Tibial nerve (tissue), 4 donors: ENCODE measurements around the gene AP1B1. TPM values are rescaled to one million over a fixed set of nuclear protein-coding genes. Genes with fewer than 3 reads are reported as not detected.
A peak's percentile ranks its signal among the peaks of the same experiment; 100 is the strongest.

Experiments
- DNase-seq, 2 donors: peaks; one replicate each; pipeline ENCODE4 v3.0.0-alpha.2; 2019; ENCODE audit warnings: low spot score in 2 of 2
- H3K27ac ChIP-seq, 4 donors: fragments of 200-600 bp; sonication (generic) in 3 of 4; one replicate each; pipeline ENCODE4 v1.5.1; 2017 to 2019; ENCODE audit warnings: mild to moderate bottlenecking in 1 of 4
- H3K27me3 ChIP-seq, 2 donors: fragments of 200-600 bp; sonication (generic) in 1 of 2; one replicate each; pipeline versions ENCODE4 v1.5.1 to v1.6.0; 2017 to 2019
- H3K36me3 ChIP-seq, 3 donors: fragments of 200-600 bp; sonication (generic); one replicate each; pipeline ENCODE4 v1.5.1; 2018 to 2019
- H3K4me1 ChIP-seq, 4 donors: fragments of 200-600 bp; sonication (generic) in 3 of 4; one replicate each; pipeline ENCODE4 v1.5.1; 2017 to 2019
- H3K4me3 ChIP-seq, 4 donors: fragments of 200-600 bp; sonication (generic) in 3 of 4; one replicate each; pipeline ENCODE4 v1.5.1; 2017 to 2019; ENCODE audit warnings: mild to moderate bottlenecking in 1 of 4, moderate library complexity in 1 of 4
- H3K9me3 ChIP-seq, 4 donors: fragments of 200-600 bp; sonication (generic) in 3 of 4; one replicate each; pipeline ENCODE4 v1.5.1; 2017 to 2019
- CTCF ChIP-seq, 5 experiments: fragments of 200-600 bp in 3 of 5; fragments of 450-650 bp in 2 of 5; sonication (generic) in 3 of 5; IDR thresholded peaks; one replicate each; pipeline ENCODE4 v1.5.1; 2016 to 2019; ENCODE audit warnings: antibody characterized with exemption in 5 of 5, mild to moderate bottlenecking in 3 of 5, moderate library complexity in 2 of 5
- EP300 ChIP-seq, 2 donors: sonication (generic); formaldehyde crosslinking; IDR thresholded peaks; one replicate each; pipeline ENCODE4 v1.6.1; 2017; ENCODE audit warnings: antibody characterized with exemption in 2 of 2, mild to moderate bottlenecking in 1 of 2
- POLR2A ChIP-seq, 2 donors: fragments of 450-650 bp; IDR thresholded peaks; one replicate each; pipeline ENCODE4 v1.6.1; 2017; ENCODE audit warnings: antibody characterized with exemption in 2 of 2, mild to moderate bottlenecking in 2 of 2, moderate library complexity in 2 of 2
- WGBS, 2 donors: methylation state at CpG; one replicate each; pipeline ENCODE4 v1.1.5; 2018; 5-methylcytosine and 5-hydroxymethylcytosine counted together
- total RNA-seq, 4 donors: library from RNA; depleted of rRNA; stranded (reverse); fragments of >200 nt; gene quantifications; one replicate each; pipeline ENCODE4 v1.1.0, GENCODE V29; 2016

Gene AP1B1
- total RNA-seq, 4 donors from 2014 or later, result 51.3 to 93.3 (median 60.1) TPM

- DNase-seq, result peak in 1 of 2 donors; percentile 70
- H3K27ac ChIP-seq, result no peak overlapping the region
- no peaks in the 10 kb centered on the region for H3K4me1 ChIP-seq
- H3K4me3 ChIP-seq, result no peak overlapping the region
- TF ChIP-seq CTCF (IDR thresholded peaks at IDR 0.05), result peak; percentile 65 to 79 (median 70)
- no peak for TF ChIP-seq EP300 (IDR thresholded peaks at IDR 0.05)
- WGBS, 2 donors, result 7 to 10% methylated on average over 10 of the region's 10 CpGs
- no peaks in the 10 kb centered on the region for H3K9me3 ChIP-seq
- no peaks in the 10 kb centered on the region for H3K27me3 ChIP-seq
- no peaks in the 10 kb centered on the region for H3K36me3 ChIP-seq
Observed at GRCh38 chr22:29394931-29395581, 6.7 kb upstream of the AP1B1 start.

- H3K27ac ChIP-seq, result no peak overlapping the region
- DNase-seq, result no peak
- no peak overlapping the region for H3K4me3 ChIP-seq
- no peaks in the 10 kb centered on the region for H3K27me3 ChIP-seq
- WGBS, 2 donors, result 75 to 85% methylated on average over 2 of the region's 2 CpGs
- H3K9me3 ChIP-seq, result no peaks in the 10 kb centered on the region
- peaks cover 0 to 9% (median 7%) of the 10 kb centered on the region in 4 donors for H3K4me1 ChIP-seq
- H3K36me3 ChIP-seq, result no peaks in the 10 kb centered on the region
- no peak for TF ChIP-seq EP300 (IDR thresholded peaks at IDR 0.05)
- TF ChIP-seq POLR2A (IDR thresholded peaks at IDR 0.05), result no peak
- no peak for TF ChIP-seq CTCF (IDR thresholded peaks at IDR 0.05)
Observed at GRCh38 chr22:29393019-29393608, 4.7 kb upstream of the AP1B1 start.

DNA sequence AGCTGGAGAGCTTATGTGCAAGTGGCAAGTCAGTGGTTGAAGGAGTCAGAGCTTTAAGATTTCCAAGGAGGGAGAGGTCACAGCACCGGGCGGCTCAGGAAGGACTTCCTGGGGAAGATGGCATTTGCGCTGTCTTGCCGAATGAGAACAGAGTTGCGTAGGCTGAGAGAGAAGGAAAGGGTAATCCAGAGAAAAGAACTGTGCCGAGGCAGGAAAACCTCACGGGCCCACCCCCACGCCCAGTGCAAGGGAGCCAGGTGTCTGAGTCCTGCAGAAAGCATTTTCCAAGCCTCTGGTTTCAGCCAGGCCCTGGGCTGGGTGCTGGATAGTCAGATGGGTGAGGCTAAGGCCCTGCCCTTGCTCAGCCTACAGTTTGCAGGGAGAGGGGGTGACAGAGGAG, 3.2 kb upstream of the AP1B1 start:
- TF ChIP-seq CTCF (IDR thresholded peaks at IDR 0.05) (no peak), POLR2A (IDR thresholded peaks at IDR 0.05) (no peak), EP300 (IDR thresholded peaks at IDR 0.05) (no peak)
- no peak overlapping the region for H3K4me3 ChIP-seq
- H3K4me1 ChIP-seq, result peaks cover 0 to 22% (median 19%) of the 10 kb centered on the region in 4 donors
- DNase-seq, result no peak
- no peak overlapping the region for H3K27ac ChIP-seq
- H3K9me3 ChIP-seq, result no peaks in the 10 kb centered on the region
- H3K36me3 ChIP-seq, result no peaks in the 10 kb centered on the region
- no peaks in the 10 kb centered on the region for H3K27me3 ChIP-seq
- 63 to 70% methylated on average over 8 of the region's 8 CpGs for WGBS, 2 donors

- no peak overlapping the region for H3K4me3 ChIP-seq
- peaks cover 0 to 33% (median 23%) of the 10 kb centered on the region in 4 donors for H3K4me1 ChIP-seq
- TF ChIP-seq CTCF (IDR thresholded peaks at IDR 0.05), result no peak
- no peak for TF ChIP-seq POLR2A (IDR thresholded peaks at IDR 0.05)
- no peak for TF ChIP-seq EP300 (IDR thresholded peaks at IDR 0.05)
- H3K36me3 ChIP-seq, result peaks cover 0 to 3% (median 0%) of the 10 kb centered on the region in 3 donors
- H3K27ac ChIP-seq, result no peak overlapping the region
- H3K27me3 ChIP-seq, result no peaks in the 10 kb centered on the region
- no peaks in the 10 kb centered on the region for H3K9me3 ChIP-seq
- DNase-seq, result no peak
- 94 to 95% methylated on average over 6 of the region's 6 CpGs for WGBS, 2 donors
Observed at GRCh38 chr22:29390270-29390669, 1.9 kb upstream of the AP1B1 start.

DNA sequence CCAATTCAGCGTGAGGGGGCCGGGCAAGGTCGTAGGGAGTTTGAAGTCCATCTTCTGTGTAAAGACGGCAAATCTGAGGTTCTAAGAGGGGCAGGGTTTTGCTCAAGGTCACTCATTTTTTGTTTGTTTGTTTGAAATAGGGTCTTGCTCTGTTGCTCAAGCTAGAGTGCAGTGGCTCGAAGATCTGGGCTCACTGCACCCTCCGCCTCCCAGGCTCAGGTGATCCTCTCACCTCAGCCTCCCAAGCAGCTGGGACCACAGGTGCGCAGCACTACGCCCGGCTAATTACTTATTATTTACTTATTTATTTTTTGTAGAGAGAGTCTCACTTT, 355 bp upstream of the AP1B1 start:
- H3K9me3 ChIP-seq, result no peaks in the 10 kb centered on the region
- 24 to 25% methylated on average over 9 of the region's 9 CpGs for WGBS, 2 donors
- peak overlapping the region; percentile 49 to 85 (median 77) for H3K4me3 ChIP-seq
- peaks cover 0 to 18% (median 0%) of the 10 kb centered on the region in 3 donors for H3K36me3 ChIP-seq
- no peaks in the 10 kb centered on the region for H3K27me3 ChIP-seq
- no peak for TF ChIP-seq POLR2A (IDR thresholded peaks at IDR 0.05)
- no peak for TF ChIP-seq EP300 (IDR thresholded peaks at IDR 0.05)
- TF ChIP-seq CTCF (IDR thresholded peaks at IDR 0.05), result no peak
- H3K27ac ChIP-seq, result peak overlapping the region; percentile 32 to 90 (median 87)
- DNase-seq, result no peak
- peaks cover 0 to 39% (median 26%) of the 10 kb centered on the region in 4 donors for H3K4me1 ChIP-seq
